HG02840 (cell line): Measurements from ENCODE around the gene ANKRD55.
"Not testable (repeated sequence)": the region's sequence is repeated elsewhere in the genome, so short reads cannot be mapped to it uniquely, and the experiment has no call there.

Source experiments
- ATAC-seq: cut with Tn5 transposase; IDR thresholded peaks from one replicate; pipeline ENCODE4 v1.9.1; 2021; ENCODE audit warnings: mild to moderate bottlenecking, moderate library complexity, moderate number of reproducible peaks; ENCODE audit not compliant: unreplicated experiment, low FRiP score

The ANKRD55 gene

DNA sequence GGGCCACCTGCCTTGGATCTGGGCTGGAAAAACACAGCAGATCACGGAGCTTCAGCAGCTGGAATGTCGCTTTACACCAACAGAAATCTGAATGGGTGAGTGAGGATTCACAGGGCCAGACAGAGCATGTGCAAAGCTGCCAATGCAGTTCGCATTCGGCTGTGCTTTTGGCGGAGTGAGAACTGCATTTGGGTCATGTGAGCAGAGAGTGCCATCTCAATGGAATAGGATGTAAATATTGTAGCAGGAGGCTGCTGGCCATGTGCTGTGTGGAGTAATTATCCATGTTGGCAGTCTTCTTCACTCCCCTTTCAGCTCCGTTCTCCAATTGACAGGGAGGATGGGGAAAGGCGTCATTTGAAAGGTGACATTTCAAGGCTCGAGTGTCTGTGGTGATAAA, at the start of gene ANKRD55:
Gene ANKRD55, minus strand, starts transcription at position 101 of the 400 bp plus-strand sequence. CDS start 417 bp downstream, outside the sequence.
- ATAC-seq, result no peak

DNA sequence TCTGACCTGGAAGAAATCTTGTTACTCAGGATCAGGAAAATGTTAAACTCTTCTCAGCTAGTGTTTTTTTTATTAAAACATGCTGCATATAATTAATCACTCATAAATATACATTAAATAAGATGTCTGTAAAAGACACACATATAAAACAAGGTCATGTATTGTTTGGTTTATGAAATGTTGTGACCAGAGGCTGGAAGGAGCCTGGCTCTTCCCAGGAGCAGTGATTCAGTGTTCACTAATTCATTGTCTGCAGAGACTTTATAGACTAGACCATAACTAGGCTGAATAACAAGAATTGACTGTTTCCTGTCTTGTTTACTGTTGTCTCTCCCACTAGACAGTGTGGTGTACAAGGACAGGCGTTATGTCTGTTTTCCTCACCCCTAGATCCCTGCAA, 49.1 kb upstream of the ANKRD55 start:
- ATAC-seq, result no peak

DNA sequence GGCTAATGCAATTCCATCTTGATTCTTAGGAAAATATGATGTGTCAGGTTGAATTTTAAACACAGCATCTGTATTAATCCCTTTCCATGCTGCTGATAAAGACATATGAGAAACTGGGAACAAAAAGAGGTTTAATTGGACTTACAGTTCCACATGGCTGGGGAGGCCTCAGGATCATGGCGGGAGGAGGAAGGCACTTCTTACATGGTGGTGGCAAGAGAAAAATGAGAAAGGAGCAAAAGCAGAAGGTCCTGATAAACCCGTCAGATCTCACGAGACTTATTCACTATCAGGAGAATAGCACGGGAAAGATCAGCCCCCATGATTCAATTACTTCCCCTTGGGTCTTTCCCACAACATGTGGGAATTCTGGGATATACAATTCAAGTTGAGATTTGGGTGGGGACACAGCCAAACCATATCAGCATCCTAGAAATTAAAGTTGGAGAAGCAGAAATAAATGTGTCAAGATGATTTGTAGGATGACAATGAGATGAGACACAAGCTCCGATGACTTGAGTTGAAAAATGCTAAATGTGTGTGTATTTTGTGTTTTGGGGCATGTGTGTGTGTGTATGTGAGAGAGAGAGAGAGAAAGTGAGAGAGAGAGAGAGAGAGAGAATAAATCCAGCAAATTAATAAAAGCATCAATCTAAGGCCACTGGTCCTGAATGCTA, 48.5 kb upstream of the ANKRD55 start:
- no peak for ATAC-seq

DNA sequence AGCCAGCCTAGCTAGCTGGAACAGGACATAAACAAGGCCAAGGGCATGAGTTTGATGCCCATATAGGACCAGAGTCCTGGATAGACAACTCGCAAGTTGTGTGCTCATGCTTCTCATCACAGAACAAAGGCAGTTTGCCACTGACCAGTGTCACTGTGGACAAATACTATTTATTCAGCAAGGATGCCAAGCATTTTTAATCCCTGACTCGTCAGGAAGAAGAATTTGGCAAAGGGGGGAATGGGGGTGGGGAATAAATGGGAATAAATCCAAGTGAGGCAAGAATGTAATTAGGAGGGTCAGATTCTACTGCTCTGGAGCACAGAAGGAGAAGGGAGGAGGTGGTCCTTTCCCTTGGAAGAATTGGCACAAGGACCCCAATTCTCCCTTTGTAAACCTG, 46.8 kb upstream of the ANKRD55 start:
- no peak for ATAC-seq

DNA sequence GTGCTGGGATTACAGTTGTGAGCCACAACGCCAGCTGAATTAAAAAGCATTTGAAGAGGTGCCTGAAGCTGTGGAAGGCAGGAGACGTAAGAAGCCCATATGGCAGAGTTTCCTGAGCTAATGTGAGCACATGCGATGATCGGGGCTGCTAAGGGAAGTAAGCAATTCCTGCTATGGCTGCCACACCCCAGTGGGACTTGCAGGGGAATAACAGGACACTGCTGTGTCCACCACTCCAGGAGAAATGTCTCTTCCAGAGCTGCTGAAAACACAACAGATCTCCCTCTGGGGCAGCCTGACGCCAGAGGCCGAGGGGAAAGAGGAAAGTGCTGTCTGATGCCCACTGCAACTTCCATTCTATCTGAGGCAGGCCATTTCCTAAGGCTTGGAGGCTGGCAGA, 46.2 kb upstream of the ANKRD55 start:
- ATAC-seq, result no peak

DNA sequence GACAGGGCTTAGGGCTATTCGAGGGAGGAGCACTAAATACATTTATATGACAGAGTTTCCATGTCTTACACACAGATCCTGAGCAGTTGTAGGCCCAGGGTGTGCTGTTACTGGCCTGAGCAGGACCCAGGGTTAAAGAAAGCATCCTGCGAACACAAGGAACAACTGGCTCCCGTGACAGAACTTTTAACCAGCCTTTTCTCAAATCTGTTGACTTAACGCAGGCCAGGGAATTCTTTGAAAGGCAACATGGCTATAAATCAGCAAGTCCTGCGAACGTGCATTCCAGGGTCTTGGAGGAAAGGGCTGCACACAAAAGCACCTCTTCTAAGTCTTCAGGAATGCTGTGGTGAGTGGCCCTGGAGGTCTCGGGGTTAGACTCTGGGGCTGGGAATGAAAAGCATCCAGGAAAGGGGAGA, 45.2 kb upstream of the ANKRD55 start:
- ATAC-seq, result no peak

DNA sequence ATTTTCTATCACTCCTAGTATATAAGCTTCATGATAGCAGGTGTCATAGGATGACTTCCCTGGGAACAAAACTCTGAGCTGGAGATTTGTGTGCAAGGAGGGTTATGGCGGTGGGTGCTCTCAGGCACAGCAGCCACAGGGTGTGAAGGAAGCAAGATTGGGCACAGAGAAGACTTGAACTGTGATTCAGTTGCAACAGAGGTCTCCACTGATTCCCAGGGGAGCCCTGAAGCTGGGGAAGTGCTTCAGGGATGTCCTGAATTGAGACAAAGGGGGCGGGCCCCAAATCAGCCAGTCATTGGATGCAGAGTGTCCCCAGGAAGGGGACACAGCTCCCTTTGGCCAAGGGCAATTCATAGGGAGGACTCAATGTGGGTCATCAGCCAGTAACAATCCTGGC, 44.4 kb upstream of the ANKRD55 start:
- no peak for ATAC-seq

DNA sequence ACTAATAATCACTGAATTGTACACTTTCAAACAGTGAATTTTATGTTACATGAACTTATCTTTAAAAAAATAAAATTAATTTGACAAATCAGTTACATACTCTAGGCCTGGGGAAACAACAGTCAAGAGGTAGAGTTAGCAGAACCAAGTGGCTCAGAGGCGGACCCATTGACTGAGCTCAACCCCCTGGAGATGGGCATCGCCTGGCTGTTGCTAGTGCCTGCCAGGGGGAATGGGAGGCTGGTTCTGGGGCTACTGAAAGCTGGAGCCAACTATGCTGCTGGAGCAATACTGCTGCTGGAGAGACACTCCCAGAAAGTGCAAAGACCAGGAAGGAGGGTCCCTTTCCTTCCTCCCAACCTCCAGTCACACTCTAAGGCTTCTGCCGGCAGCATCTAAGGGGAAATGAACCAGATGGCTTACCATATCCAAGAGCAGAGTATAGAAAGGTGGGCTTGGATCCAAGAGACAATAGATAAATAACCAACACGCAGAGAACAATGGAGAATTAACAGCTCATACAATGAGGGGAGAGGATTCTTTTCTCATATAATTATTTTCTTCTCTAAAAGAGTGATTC, 40.3 kb upstream of the ANKRD55 start:
- no peak for ATAC-seq

DNA sequence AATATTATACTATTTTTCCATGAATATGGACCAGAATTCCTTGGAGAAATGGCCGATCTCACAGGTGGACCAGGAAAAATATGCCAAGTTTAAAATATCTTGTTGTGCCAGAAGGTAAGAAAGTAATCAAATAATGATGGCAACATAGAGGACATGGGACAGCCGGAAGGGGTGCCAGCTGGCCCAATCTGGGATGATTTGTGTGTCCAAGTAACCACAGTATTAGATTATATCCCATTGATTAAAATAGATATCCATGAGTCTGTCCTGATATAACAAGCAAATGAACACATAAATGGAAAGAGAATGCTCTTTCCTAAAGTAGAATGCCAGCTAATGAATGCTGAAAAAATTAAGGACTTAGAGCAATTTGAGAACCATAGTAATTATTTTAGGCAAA, 39.6 kb upstream of the ANKRD55 start:
- ATAC-seq, result no peak

DNA sequence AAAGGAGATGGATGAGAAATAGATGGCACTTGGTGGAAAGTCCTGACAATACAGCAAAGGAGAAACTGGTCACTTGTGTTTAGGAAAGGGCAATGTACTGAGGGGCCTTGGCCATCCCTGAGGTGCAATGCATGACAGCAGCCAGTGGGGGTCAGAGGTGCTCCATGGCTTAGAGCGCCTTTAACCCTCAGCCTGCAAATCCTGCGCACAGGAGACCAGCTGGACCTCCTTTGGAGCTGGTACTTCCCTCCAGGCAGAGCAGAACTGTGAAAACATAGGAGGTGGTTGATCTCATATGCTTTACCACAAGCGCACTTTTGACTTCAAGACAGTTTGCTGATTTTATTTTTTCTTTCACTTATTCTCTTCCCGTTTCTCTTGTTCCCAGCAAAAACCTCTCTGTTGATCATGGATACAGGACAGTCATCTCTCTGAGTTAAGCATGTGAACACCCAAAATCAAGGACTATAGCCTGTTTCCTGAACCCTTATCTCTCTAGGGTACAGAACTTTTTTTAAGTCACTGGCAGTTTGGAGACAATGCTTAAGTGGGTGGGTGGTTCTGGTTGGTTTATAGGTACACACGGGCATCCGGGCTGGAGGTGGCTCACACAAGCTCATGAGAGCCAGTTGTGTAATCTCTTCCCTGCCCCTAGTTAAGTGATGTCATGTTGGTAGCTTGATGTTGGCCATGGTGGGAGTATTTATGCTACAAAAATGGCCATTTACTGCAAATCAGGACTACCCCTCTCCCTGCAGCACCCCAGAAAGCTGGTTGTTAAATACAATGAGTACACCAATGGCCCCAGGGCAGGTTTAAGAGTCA, 37.6 kb upstream of the ANKRD55 start:
- peak; percentile 73 for ATAC-seq

DNA sequence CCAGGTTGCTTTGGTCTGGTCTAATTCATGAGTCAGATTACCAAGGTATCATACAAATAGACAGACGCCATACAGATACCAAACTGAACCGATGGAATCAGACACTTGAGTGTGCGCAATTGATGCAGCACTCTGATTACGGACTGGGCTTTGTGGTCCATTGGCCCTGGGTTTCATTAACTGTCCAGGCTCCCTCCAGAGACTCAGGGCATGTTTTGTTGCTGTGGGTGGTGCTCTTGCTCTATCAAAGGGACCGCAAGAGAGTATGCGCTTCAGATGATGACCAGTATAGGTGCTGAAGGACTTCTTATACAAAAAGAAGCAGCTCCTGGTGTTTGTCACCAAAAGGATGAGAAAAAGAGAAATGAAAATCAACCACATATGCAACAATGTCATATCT, 36.9 kb upstream of the ANKRD55 start:
- no peak for ATAC-seq

DNA sequence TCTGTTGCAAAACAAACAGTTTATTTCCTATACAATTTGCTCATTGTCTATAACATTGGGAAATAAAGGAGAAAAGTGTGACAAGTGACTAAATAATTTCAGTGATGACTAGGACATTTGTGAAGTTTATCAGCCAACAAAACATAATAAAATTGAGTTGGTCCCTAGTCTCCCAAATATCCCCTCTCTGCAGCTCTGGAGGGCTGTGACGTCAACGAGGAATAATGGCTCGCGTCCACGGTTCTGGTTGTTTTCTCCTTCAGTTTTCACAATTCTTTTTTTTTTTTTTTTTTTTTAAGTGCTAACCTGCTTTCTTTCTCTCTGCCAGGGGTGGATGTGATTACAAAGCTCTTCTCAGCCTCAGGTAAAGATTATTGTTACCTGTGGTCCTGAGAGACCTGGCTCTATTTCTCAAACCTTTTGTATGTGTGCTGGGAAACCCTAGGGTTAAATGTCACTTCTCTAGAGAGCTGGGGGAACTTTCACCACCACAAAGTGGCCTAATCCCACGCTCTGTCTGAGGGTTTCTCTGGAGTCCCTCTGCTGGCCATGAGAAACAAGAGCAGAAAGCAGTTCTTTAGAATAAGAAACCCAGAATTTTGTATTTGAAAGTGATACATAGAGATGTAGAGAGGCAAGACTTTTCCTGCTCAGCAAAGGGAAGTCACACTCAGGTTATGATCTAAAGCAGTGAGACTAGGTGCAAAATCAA, 36.2 kb upstream of the ANKRD55 start:
- ATAC-seq, result no peak

DNA sequence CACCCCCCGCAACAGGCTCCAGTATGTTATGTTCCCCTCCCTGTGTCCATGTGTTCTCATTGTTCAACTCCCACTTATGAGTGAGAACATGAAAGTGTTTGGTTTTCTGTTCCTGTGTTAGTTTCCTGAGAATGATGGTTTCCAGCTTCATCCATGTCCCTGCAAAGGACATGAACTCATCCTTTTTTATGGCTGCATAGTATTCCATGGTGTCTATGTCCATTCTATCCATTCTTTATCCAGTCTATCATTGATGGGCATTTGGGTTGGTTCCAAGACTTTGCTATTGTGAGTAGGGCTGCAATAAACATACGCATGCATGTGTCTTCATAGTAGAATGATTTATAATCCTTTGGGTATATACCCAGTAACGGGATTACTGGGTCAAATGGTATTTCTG, 35.6 kb upstream of the ANKRD55 start:
- ATAC-seq, result not testable (repeated sequence)

DNA sequence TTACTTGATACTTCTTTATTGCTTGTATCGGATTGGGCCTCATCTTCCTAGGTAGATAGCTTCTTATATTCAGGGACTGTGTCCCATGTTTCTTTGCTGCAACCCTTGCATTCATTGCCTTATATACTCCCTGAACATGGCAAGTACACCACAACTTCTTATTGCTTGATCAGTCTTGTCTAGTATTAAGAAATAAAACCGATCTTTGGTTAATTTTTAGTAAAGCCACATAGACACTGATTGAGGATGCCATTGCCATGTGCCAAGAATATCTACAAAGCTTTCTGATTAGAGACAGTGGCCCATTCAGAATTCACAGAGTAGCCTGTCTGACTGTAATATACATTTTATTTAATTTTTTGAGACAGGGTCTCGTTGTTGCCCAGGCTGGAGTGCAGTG, 34.7 kb upstream of the ANKRD55 start:
- no peak for ATAC-seq

DNA sequence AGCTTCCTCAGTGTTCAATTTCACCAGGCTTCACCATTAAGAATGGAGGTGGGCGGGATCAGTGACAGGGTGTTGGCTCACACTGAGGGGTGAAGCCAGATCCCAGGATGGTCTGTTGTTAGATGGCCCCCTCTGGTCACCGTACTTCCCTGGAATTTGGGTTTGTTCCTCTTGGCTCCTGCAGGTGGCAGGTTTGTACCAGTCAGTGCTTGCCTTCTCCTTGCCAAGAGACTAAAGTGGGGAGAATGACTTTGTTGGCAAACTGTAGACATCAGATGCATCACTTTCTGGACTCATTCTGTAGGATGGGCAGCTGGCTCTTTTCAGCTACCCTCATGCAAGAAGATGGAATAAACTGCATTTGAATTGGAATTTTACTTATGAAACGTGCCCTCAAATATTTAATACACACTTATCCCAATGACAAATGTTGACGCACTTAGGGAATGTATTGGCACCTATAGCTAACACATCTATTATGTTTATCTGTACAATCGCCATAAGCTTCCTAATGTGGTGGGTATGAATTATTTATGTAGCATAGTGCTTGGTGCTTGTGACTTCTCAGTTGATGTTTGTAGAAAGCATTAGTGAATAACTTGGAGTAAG, 31.4 kb upstream of the ANKRD55 start:
- no peak for ATAC-seq

DNA sequence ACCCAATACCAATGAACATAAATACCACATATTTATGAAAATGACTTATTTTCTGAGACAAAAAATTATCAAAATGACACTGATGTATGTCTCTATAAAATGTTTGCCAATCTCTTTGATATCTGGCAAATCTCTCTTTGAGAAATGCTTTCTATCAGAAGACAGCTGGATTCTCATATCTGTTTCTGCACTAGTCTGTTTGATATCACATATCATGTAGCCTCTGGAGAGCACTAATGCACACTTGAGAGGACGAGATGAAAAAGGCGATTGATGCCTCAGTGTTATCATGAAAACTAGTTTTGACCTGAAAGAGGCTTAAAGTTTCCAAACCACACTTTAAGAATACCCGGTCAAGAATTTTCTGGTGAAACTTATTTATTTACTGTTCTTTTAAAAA, 29.1 kb upstream of the ANKRD55 start:
- no peak for ATAC-seq

DNA sequence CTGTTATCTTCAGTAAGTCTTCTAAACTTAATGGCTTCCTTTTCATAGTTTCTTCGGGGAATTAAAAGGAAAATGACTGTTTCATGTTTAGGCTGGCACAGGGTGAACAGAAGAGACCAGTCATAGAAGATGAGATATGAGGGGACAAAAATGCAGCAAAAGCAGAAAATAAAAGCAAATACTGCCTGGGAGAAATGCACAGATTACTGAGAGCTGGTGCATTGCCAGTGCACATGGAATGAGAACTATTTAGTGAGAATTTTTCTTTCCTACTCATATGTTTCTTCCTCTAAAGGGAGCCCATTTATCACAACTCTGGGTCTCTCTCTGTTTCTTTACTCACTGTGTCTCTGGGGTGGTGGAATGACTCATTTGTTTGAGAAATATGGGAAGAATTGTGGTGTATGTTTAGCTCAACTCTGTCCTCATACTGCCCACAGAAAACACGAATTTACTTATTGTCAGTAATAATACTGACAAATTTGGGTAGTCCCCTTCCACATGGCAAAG, 25.9 kb upstream of the ANKRD55 start:
- no peak for ATAC-seq

DNA sequence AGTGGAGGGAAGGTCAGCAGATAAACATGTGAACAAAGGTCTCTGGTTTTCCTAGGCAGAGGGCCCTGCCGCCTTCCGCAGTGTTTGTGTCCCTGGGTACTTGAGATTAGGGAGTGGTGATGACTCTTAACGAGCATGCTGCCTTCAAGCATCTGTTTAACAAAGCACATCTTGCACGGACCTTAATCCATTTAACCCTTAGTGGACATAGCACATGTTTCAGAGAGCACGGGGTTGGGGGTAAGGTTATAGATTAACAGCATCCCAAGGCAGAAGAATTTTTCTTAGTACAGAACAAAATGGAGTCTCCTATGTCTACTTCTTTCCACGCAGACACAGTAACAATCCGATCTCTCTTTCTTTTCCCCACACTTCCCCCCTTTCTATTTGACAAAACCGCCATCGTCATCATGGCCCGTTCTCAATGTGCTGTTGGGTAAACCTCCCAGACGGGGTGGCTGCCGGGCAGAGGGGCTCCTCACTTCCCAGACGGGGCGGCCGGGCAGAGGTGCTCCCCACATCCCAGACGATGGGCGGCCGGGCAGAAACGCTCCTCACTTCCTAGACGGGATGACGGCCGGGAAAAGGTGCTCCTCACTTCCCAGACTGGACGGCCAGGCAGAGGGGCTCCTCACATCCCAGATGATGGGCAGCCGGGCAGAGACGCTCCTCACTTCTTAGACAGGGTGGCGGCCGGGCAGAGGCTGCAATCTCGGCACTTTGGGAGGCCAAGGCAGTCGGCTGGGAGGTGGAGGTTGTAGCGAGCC, 24.8 kb upstream of the ANKRD55 start:
- not testable (repeated sequence) for ATAC-seq

DNA sequence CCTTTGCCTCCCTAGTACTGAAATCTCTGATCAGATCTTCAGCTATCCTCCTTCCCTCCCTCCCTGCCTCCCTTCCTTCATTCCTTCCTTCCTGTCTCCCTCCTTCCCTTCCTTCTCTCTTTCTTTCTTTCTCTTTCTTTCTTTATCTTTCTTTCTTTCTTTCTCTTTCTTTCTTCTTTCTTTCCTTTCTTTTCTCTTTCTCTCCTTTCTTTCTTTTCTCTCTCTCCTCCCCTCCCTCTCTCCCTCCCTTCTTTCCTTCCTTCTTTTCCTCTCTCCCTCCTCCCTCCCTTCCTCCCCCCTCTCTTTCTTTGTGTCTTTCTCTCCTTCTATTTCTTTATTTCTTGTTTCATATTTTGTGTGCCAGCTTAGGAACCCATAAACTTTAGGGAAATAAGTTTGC, 23.9 kb upstream of the ANKRD55 start:
- no peak for ATAC-seq

DNA sequence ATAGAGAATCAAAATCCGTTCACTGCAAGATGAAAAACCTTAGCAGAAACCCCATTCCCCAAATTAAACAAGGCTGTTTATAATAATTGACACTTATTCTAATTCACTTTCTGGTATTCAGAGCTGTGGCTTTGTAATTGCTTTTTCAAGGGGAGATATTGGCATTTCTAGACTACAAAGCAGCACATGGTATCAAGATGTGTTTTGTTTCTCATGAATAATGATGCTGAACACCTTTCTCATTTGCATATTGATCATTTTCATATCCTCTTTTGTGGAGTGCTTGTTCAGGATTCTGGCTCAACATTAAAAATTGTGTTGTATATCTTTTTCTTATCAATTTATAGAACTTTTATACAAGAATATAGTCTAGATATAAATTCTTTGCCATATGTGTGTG, 22.4 kb upstream of the ANKRD55 start:
- ATAC-seq, result no peak
